Nephron (organoid): ENCODE data around the gene RHOD.

Source experiments
- H3K27ac Mint-ChIP-seq, 3 experiments: 2 replicates each; pipeline ENCODE4 v1.8.0; 2020; ENCODE audit warnings: mixed read lengths in 3 of 3, mild to moderate bottlenecking in 2 of 3, moderate library complexity in 1 of 3
- H3K27me3 Mint-ChIP-seq: 2 replicates; pipeline ENCODE4 v1.8.0; 2021; ENCODE audit warnings: low read depth, mild to moderate bottlenecking, moderate library complexity, mixed read lengths
- H3K36me3 Mint-ChIP-seq: 2 replicates; pipeline ENCODE4 v1.8.0; 2020; ENCODE audit warnings: low read depth, mixed read lengths
- H3K4me1 Mint-ChIP-seq: 2 replicates; pipeline ENCODE4 v1.8.0; 2020; ENCODE audit warnings: mixed read lengths
- H3K4me3 Mint-ChIP-seq, 3 experiments: 2 replicates each; pipeline ENCODE4 v1.8.0; 2020; ENCODE audit warnings: mild to moderate bottlenecking in 3 of 3, mixed read lengths in 3 of 3, moderate library complexity in 2 of 3
- H3K9me3 Mint-ChIP-seq: 2 replicates; pipeline ENCODE4 v1.8.0; 2020; ENCODE audit warnings: mixed read lengths
- TF ChIP-seq, protein P1 (sequence below), 3 experiments: fragments of 200-600 bp; sonication (generic); IDR thresholded peaks; one replicate each; pipeline ENCODE4 v1.5.0; 2021; ENCODE audit warnings: antibody characterized with exemption in 3 of 3; ENCODE audit not compliant: unreplicated experiment in 3 of 3

RHOD gene

DNA sequence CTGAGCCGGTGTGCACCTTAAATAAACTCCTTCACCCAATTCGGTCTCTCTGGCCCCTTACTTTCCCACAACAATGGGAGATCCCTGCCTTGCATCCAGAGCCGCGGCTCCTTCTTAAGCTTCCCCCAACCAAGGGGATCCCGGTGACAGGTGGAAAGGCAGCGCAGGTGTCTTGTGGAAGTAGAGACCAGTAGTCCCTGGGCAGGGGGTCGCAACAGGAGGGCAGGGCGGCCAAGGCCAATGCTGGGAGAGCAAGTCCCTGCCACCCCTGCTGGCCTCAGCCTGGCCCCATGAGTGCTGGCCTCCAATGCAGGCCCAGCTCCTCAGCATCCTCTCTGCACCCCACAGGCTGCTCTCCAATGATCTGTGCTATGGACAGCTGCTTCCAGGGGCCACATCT lies 41.6 kb upstream of the RHOD start:
- H3K36me3 Mint-ChIP-seq, result no peaks in the 10 kb centered on the region
- peaks cover 11% of the 10 kb centered on the region for H3K4me1 Mint-ChIP-seq
- no peaks in the 10 kb centered on the region for H3K9me3 Mint-ChIP-seq
- H3K27me3 Mint-ChIP-seq, result peaks cover 35% of the 10 kb centered on the region
- no peak overlapping the region for H3K4me3 Mint-ChIP-seq
- no peak overlapping the region for H3K27ac Mint-ChIP-seq
- TF ChIP-seq, protein P1, sequence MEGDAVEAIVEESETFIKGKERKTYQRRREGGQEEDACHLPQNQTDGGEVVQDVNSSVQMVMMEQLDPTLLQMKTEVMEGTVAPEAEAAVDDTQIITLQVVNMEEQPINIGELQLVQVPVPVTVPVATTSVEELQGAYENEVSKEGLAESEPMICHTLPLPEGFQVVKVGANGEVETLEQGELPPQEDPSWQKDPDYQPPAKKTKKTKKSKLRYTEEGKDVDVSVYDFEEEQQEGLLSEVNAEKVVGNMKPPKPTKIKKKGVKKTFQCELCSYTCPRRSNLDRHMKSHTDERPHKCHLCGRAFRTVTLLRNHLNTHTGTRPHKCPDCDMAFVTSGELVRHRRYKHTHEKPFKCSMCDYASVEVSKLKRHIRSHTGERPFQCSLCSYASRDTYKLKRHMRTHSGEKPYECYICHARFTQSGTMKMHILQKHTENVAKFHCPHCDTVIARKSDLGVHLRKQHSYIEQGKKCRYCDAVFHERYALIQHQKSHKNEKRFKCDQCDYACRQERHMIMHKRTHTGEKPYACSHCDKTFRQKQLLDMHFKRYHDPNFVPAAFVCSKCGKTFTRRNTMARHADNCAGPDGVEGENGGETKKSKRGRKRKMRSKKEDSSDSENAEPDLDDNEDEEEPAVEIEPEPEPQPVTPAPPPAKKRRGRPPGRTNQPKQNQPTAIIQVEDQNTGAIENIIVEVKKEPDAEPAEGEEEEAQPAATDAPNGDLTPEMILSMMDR (IDR thresholded peaks at IDR 0.05; ENCODE audit: unreplicated experiment in 3 of 3), result no peak

DNA sequence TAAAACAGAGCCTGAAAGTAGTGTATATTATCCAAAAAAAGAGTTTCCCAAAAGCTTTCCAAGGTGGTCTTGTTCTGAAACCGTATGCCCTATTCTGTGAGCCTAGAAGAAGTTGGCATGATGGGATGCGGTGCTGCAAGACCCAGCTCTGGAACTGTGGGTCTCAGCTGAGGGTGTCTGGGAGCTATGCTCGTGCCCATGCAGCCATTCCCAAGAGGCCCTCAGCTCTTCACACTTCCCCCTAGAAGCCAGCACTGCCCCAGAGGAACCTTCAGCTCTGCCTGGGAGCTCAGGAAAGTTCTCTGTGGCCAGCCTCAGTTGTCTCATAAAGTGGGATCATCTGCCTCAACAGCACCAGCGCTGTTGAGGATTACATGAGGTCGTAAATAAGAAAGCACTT lies 40.1 kb upstream of the RHOD start:
- Mint-ChIP-seq H3K9me3 (no peaks in the 10 kb centered on the region), H3K4me3 (no peak overlapping the region)
- TF ChIP-seq, protein P1 (IDR thresholded peaks at IDR 0.05; ENCODE audit: unreplicated experiment in 3 of 3), result no peak

DNA sequence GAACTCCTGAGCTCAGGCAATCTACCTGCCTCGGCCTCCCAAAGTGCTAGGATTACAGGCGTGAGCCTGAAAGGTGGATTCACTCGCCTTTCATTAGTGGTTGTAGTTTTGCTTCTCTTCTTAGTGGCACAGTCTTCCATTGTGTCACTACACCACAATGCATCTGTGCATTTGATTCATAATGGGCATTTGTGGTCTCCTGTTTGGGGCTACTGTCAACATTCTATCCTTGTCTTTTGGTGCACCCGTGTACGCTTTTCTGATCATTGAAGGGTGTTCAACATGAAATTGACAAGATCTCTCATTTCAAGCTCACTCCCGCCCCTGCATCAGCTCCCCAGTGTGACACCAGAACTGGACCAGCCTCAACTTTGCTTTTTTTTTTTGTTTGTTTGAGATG lies 35.7 kb upstream of the RHOD start:
- H3K4me1 Mint-ChIP-seq, result peaks cover 7% of the 10 kb centered on the region
- H3K36me3 Mint-ChIP-seq, result no peaks in the 10 kb centered on the region
- no peak overlapping the region for H3K27ac Mint-ChIP-seq
- H3K9me3 Mint-ChIP-seq, result no peaks in the 10 kb centered on the region
- H3K4me3 Mint-ChIP-seq, result peak overlapping the region; percentile 17 to 48 (median 27)
- peaks cover 70% of the 10 kb centered on the region for H3K27me3 Mint-ChIP-seq
- TF ChIP-seq, protein P1 (IDR thresholded peaks at IDR 0.05; ENCODE audit: unreplicated experiment in 3 of 3), result no peak

More for the DNA sequence above, 40.1 kb upstream of the RHOD start:
- peaks cover 11% of the 10 kb centered on the region for H3K4me1 Mint-ChIP-seq
- H3K27ac Mint-ChIP-seq, result no peak overlapping the region
- peaks cover 46% of the 10 kb centered on the region for H3K27me3 Mint-ChIP-seq
- H3K36me3 Mint-ChIP-seq, result no peaks in the 10 kb centered on the region

DNA sequence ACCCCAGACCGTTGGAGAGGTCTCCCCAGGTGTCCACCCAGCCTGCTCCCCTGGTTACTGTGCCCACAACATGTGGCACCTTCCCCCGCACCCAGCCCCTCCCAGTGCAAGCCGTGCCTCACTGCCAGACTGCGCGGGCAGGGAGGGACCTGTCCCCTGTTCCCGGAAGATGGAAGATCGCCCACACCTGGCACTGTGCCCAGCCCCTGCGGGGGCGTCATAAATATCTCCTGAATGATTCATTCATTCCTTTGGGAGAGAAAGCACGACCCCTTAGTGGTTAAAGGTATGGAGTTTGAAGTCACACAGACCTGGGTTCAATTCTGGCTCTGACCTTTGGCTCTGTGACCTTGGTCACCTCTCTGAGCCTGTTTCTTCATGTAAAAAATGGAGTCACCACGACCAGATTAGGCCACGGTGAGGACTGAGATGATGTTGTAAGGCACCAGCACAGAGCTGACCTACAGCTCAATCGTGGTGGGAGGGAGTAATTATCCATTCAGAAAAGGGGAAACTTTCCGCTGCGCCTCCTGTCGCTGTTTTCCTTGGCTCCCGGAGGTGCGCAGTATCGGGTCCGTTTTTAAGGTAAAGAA lies 34.2 kb upstream of the RHOD start:
- H3K36me3 Mint-ChIP-seq, result no peaks in the 10 kb centered on the region
- no peaks in the 10 kb centered on the region for H3K9me3 Mint-ChIP-seq
- TF ChIP-seq, protein P1 (IDR thresholded peaks at IDR 0.05; ENCODE audit: unreplicated experiment in 3 of 3), result no peak
- H3K4me3 Mint-ChIP-seq, result peak overlapping the region; percentile 68 to 85 (median 82)
- peak overlapping the region in 1 of 3 experiments; percentile 49 for H3K27ac Mint-ChIP-seq
- H3K27me3 Mint-ChIP-seq, result peaks cover 71% of the 10 kb centered on the region
- H3K4me1 Mint-ChIP-seq, result peaks cover 7% of the 10 kb centered on the region

DNA sequence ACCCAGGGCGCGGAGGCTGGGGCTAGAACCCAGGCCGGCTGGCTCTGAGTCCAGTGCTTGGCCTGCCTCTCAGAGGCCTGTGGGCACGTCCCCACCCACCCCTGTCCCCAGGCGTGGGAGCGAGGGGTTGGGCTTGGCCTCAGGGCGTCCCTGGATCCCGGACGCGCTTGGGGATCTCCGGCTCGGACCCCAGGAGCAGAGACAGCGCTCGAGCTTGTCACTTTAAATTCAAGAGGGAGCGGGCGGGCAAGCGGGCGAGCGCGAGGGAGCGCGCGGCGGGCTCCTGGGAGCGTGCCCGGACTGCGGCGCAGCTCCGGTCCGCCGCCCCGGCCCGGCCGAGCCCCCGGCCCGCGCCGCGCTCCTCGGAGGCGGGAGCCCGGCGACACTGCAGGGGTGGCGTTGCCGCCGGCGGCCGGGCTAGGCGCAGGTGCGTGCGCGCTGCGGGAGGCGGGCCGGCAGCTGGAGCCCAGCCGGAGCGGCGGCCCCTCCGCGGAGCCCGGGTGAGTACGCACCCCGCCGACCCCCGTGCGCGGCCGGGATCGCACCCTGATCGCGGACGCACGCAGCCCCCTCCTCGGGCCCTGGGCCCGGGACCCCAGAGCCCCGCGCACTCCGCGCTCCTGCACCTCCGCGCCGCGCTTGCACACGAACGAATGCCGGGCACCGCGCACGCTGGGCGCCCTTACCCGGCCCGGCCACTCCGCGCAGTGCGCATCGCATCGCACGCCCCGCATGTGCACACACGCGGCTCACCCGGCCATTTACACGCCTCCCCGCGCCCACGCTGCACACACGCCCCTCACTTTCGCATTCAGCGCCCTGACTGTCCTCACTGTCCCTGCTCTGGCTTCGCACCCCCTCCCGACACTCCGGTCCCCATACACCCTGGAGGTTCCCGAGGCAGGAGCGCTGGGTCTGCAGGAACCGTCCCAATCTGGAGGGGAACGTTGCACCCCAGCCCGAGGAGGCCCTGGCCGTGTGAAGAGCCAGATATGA lies 33.4 kb upstream of the RHOD start, which contains the start of gene SYT12:
SYT12 (plus strand) TSS at position 174 of the 996 bp plus-strand sequence. CDS start 7,011 bp downstream, outside the sequence.
- Mint-ChIP-seq H3K27ac (peak within 1 kb of the TSS in 1 of 3 experiments; percentile 49), H3K4me1 (peaks cover 7% of the 10 kb centered on the region), H3K9me3 (no peaks in the 10 kb centered on the region), H3K27me3 (peaks cover 71% of the 10 kb centered on the region), H3K36me3 (no peaks in the 10 kb centered on the region), H3K4me3 (peak within 1 kb of the TSS; percentile 80 to 85 (median 82))
- TF ChIP-seq, protein P1 (IDR thresholded peaks at IDR 0.05; ENCODE audit: unreplicated experiment in 3 of 3), result no peak
